ENCODE measurements around the gene IFI6.

GRCh38 chr1:27668808-27669723 lies 2.9 kb downstream of the IFI6 start:
- TF ChIP-seq, protein P1, sequence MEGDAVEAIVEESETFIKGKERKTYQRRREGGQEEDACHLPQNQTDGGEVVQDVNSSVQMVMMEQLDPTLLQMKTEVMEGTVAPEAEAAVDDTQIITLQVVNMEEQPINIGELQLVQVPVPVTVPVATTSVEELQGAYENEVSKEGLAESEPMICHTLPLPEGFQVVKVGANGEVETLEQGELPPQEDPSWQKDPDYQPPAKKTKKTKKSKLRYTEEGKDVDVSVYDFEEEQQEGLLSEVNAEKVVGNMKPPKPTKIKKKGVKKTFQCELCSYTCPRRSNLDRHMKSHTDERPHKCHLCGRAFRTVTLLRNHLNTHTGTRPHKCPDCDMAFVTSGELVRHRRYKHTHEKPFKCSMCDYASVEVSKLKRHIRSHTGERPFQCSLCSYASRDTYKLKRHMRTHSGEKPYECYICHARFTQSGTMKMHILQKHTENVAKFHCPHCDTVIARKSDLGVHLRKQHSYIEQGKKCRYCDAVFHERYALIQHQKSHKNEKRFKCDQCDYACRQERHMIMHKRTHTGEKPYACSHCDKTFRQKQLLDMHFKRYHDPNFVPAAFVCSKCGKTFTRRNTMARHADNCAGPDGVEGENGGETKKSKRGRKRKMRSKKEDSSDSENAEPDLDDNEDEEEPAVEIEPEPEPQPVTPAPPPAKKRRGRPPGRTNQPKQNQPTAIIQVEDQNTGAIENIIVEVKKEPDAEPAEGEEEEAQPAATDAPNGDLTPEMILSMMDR (IDR thresholded peaks at IDR 0.05; ENCODE audit: insufficient read depth, low read depth, low read length), result peak; percentile 84
- TF ChIP-seq EZH2 (IDR thresholded peaks at IDR 0.05; ENCODE audit: insufficient read depth, low read length), result no peak
